Subcutaneous abdominal adipose tissue (tissue), 5 donors: ENCODE measurements around the gene TMEFF1.
A peak's percentile ranks its signal among the peaks of the same experiment; 100 is the strongest.

Experiments used
- H3K27ac ChIP-seq: one replicate; pipeline ENCODE4 v1.7.0; 2013; ENCODE audit warnings: low read depth, mild to moderate bottlenecking, inconsistent platforms, low read length, moderate library complexity
- H3K27me3 ChIP-seq, 5 donors: one replicate each; pipeline ENCODE4 v1.7.0; 2013; ENCODE audit warnings: low read length in 5 of 5, inconsistent platforms in 1 of 5; ENCODE audit not compliant: control insufficient read depth in 5 of 5, insufficient read depth in 4 of 5
- H3K36me3 ChIP-seq, 5 donors: one replicate each; pipeline ENCODE4 v1.7.0; 2013; ENCODE audit warnings: low read length in 5 of 5; ENCODE audit not compliant: control insufficient read depth in 5 of 5, insufficient read depth in 5 of 5
- H3K4me1 ChIP-seq, 5 donors: one replicate each; pipeline ENCODE4 v1.7.0; 2013; ENCODE audit warnings: low read length in 5 of 5, mild to moderate bottlenecking in 3 of 5, moderate library complexity in 1 of 5; ENCODE audit not compliant: control insufficient read depth in 5 of 5, insufficient read depth in 5 of 5
- H3K4me3 ChIP-seq, 5 donors: one replicate each; pipeline ENCODE4 v1.7.0; 2013; ENCODE audit warnings: low read length in 5 of 5, low read depth in 1 of 5
- H3K9ac ChIP-seq, 5 donors: one replicate each; pipeline ENCODE4 v1.7.0; 2013; ENCODE audit warnings: low read length in 5 of 5, mild to moderate bottlenecking in 4 of 5, moderate library complexity in 3 of 5
- H3K9me3 ChIP-seq, 5 donors: one replicate each; pipeline ENCODE4 v1.7.0; 2013; ENCODE audit warnings: low read length in 5 of 5; ENCODE audit not compliant: control insufficient read depth in 5 of 5
- donor health status: healthy.
- donor health status: healthy.
- donor health status: healthy.
- donor health status: healthy.
- donor health status: healthy.

The TMEFF1 gene

DNA sequence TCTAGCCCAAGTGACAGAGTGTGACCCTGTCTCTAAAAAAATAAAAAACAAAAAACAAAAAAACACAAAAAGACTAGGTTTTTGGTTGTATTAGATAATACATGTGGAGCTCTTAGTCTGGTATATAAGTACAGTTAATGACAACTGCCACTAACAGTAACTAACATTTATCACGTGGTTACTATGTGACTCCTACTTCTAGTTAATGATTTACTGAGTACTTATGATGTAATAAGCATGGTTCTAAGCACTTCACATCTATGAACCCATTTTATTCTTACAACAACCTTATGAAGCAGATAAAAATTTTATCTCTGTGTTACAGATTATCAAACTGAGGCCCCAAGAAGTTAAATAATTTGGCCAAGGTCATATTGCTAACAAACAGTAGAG lies 6.1 kb upstream of the TMEFF1 start:
- Histone ChIP-seq H3K4me1 (peaks cover 0 to 7% (median 4%) of the 10 kb centered on the region in 5 donors), H3K36me3 (no peaks in the 10 kb centered on the region), H3K9me3 (no peaks in the 10 kb centered on the region), H3K27ac (no peak overlapping the region), H3K27me3 (no peaks in the 10 kb centered on the region), H3K9ac (no peak overlapping the region), H3K4me3 (no peak overlapping the region)

DNA sequence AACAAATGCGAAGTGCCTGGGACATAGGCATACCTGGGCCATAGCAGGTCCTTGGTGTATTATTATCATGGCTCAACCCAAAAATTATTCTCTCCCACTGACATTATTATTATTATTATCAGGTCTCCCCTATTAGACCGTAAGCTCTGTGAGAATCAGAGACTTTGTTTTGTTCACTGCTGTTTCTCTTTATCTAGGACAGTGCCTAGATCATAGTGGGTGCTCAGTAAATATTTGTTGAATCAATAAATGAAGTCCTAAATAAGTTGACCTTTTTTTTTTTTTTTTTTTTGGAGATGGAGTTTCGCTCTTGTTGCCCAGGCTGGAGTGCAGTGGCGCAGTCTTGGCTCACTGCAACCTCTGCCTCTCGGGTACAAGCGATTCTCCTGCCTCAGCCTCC lies 4.9 kb upstream of the TMEFF1 start:
- H3K4me3 ChIP-seq, result no peak overlapping the region
- no peaks in the 10 kb centered on the region for H3K9me3 ChIP-seq
- H3K36me3 ChIP-seq, result no peaks in the 10 kb centered on the region
- H3K4me1 ChIP-seq, result peaks cover 0 to 9% (median 4%) of the 10 kb centered on the region in 5 donors
- no peak overlapping the region for H3K27ac ChIP-seq
- no peak overlapping the region for H3K9ac ChIP-seq
- no peaks in the 10 kb centered on the region for H3K27me3 ChIP-seq

DNA sequence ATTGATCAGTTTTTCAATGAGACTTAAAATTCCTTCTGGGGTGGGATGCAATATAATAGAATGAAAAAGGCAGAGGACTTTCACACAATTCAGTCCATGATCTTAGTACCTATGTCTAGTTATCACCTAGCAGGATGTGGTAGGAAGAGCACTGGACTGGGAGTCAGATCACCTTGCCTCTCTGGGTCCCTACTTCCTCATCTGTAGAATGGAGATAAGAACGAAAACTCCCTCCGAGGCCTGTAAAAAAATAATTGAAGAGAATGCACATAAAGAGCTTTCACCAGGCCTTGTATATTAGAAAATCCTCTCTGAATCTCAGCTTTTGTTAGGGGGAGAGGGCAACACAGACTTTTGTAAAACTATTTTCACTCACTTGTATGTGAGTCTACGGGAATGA lies 681 bp upstream of the TMEFF1 start:
- H3K36me3 ChIP-seq, result no peaks in the 10 kb centered on the region
- no peaks in the 10 kb centered on the region for H3K9me3 ChIP-seq
- H3K9ac ChIP-seq, result no peak overlapping the region
- peaks cover 0 to 7% (median 4%) of the 10 kb centered on the region in 5 donors for H3K27me3 ChIP-seq
- peak overlapping the region in 3 of 5 donors; percentile 13 to 69 (median 57) for H3K4me3 ChIP-seq
- H3K4me1 ChIP-seq, result peaks cover 0 to 13% (median 8%) of the 10 kb centered on the region in 5 donors
- H3K27ac ChIP-seq, result no peak overlapping the region

DNA sequence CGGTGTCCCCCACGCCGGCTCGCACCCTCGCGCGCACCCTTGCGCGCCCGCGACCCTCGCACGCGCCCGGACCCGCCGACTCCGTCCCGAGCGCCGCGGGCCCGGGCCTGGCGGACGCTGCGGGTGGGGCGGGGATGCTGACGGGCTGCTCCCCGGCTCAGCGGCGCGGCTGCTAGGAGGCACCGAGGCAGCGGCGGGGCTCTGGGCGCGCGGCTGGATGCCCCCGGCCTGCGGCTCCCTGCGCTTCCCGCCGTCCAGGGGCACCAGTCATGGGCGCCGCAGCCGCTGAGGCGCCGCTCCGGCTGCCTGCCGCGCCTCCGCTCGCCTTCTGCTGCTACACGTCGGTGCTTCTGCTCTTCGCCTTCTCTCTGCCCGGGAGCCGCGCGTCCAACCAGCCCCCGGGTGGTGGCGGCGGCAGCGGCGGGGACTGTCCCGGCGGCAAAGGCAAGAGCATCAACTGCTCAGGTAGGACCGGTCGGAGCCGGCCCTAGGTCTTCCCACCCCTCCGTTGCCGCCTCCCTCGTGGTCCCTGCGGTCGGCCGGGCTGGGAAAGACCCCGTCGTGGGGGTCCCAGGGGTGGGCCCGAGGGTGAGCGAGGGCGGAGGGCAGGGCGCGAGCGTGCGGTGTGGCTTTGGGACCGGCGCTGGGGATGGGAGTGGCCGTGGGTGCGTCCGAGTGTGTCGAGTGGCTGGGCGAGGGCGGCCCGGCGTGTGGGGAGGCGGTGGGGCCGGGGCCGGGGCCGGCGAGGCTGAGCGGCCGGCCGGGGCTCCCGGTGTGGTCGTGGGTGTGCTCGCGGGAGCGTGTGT lies 530 bp downstream of the TMEFF1 start:
- Histone ChIP-seq H3K4me3 (peak overlapping the region in 4 of 5 donors; percentile 57 to 72 (median 64)), H3K27me3 (peaks cover 0 to 7% (median 4%) of the 10 kb centered on the region in 5 donors), H3K27ac (no peak overlapping the region), H3K4me1 (peaks cover 0 to 13% (median 8%) of the 10 kb centered on the region in 5 donors), H3K36me3 (no peaks in the 10 kb centered on the region), H3K9ac (peak overlapping the region in 2 of 5 donors; percentile 21 to 56), H3K9me3 (no peaks in the 10 kb centered on the region)

DNA sequence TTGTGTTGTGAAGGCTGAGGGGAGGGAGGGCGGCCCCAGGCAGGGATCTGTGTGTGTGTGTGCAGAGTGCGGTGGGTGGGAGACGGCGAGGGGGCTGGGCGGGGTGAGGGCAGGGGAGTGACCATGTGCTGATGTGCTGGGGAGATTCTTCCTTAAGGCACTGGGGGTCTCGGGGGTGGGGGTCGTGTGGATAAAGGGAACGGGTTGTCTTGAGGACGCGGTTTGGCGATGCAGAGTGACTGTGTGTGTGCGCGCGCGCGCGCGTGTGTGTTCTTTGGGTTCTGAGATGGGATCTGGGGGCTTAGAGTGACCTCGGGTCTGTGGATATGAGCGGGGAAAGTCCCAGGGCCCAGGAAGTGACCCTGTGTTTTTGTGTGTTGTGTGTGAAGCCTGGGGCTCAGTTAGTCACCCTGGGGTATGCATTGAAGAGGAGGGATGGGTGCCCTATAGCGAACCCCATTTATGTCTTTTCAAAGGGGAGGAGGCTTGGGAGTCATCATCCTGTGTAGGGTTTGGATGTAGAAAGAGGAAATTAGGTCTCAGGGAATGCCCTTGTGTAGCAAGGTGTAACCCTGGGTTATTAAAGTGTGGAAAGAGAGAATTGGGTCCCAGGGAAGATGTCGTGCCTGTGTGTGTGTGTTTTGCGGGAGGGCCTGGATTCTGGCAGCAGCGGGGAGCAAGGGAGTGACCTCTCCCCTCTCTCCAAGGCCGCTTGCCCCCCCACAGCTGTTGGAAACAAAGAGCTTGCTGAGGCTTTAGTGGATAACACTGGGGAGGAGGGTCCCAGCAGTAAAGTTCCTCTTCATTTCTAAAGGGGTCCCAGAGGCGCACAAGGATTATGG lies 1.4 kb downstream of the TMEFF1 start:
- H3K9ac ChIP-seq, result no peak overlapping the region
- H3K27me3 ChIP-seq, result peaks cover 0 to 7% (median 4%) of the 10 kb centered on the region in 5 donors
- H3K9me3 ChIP-seq, result no peaks in the 10 kb centered on the region
- H3K36me3 ChIP-seq, result no peaks in the 10 kb centered on the region
- H3K4me3 ChIP-seq, result peak overlapping the region in 3 of 5 donors; percentile 58 to 72 (median 69)
- no peak overlapping the region for H3K27ac ChIP-seq
- H3K4me1 ChIP-seq, result peaks cover 0 to 13% (median 8%) of the 10 kb centered on the region in 5 donors

DNA sequence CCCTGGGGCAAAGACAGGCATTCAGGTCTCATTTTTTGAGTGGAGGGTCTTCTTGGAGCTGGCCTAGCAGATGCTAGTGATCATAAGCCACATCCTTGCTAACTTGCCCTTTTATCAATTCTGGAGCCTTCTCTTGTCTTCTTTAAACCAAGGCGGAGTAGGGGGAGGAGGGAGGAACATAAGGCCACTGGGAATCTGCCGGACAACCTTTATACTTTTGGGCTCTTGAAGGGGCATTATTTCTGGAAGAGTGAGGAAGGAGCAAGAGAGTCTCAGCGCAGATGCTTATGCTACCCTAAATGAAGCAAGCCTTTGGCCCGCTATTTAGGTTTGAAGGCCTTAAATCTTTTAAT lies 2.0 kb downstream of the TMEFF1 start:
- H3K4me1 ChIP-seq, result peaks cover 0 to 13% (median 8%) of the 10 kb centered on the region in 5 donors
- peaks cover 0 to 7% (median 4%) of the 10 kb centered on the region in 5 donors for H3K27me3 ChIP-seq
- H3K4me3 ChIP-seq, result no peak overlapping the region
- no peaks in the 10 kb centered on the region for H3K36me3 ChIP-seq
- no peak overlapping the region for H3K9ac ChIP-seq
- H3K9me3 ChIP-seq, result no peaks in the 10 kb centered on the region
- no peak overlapping the region for H3K27ac ChIP-seq

DNA sequence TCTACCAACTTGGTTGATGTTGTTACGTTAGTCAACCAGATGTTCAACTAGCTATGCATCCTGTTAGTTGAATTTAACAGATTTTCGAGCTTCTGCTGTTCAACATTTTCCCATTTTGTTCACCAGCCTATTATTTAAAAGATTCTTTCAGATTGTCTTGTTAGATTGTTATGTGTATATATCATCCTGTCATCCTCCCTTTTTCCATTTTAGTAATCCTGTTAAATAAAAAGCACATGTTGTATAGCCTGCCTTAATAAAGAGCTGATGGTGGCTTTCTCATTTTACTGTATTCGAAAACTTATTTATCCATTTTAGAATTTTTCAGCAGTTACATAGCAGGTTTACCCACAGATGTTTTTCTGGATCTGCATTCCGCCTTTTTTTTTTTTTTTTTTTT lies 4.3 kb downstream of the TMEFF1 start:
- H3K27ac ChIP-seq, result no peak overlapping the region
- H3K9ac ChIP-seq, result no peak overlapping the region
- no peaks in the 10 kb centered on the region for H3K36me3 ChIP-seq
- H3K4me1 ChIP-seq, result peaks cover 0 to 13% (median 8%) of the 10 kb centered on the region in 5 donors
- H3K27me3 ChIP-seq, result peaks cover 0 to 7% (median 4%) of the 10 kb centered on the region in 5 donors
- no peaks in the 10 kb centered on the region for H3K9me3 ChIP-seq
- no peak overlapping the region for H3K4me3 ChIP-seq

DNA sequence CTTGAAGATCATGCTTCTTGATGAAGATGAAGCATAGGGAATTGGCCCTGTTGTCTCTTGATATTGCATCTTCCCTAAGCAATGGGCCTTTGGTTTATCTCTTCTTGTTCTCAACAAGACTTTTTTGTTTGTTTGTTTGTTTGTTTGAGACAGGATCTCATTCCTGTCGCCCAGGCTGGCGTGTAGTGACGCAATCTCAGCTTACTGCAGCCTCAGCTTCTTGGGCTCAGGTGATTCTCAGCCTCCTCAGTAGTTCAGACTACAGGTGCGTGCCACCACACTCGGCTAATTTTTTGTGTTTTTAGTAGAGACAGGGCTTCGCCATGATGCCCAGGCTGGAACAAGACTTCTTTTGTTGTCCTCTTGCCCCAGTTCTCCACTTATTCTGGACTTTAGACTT lies 5.2 kb downstream of the TMEFF1 start:
- Histone ChIP-seq H3K4me1 (peaks cover 0 to 11% (median 6%) of the 10 kb centered on the region in 5 donors), H3K27me3 (peaks cover 0 to 7% (median 4%) of the 10 kb centered on the region in 5 donors), H3K27ac (no peak overlapping the region), H3K4me3 (no peak overlapping the region), H3K36me3 (no peaks in the 10 kb centered on the region), H3K9me3 (no peaks in the 10 kb centered on the region), H3K9ac (no peak overlapping the region)

DNA sequence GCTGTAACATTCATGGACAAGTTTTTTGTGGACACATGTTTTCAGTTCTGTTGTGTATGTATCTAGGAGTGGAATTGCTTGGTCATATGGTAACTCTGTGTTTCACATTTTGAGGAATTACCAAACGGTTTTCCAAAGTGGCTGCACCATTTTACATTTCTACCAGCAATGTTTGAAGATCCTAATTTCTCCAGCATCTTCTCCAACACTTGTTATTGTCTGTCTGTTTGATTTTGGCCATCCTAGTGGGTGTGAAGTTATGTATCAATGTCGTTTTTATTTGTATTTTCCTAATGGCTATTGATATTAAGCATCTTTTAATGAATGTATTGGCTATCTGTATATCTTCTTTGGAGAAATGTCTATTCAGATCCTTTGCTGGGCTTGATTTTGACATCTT lies 6.9 kb downstream of the TMEFF1 start:
- Histone ChIP-seq H3K9me3 (no peaks in the 10 kb centered on the region), H3K27me3 (no peaks in the 10 kb centered on the region), H3K4me3 (no peak overlapping the region), H3K4me1 (no peaks in the 10 kb centered on the region), H3K36me3 (no peaks in the 10 kb centered on the region), H3K9ac (no peak overlapping the region), H3K27ac (no peak overlapping the region)

DNA sequence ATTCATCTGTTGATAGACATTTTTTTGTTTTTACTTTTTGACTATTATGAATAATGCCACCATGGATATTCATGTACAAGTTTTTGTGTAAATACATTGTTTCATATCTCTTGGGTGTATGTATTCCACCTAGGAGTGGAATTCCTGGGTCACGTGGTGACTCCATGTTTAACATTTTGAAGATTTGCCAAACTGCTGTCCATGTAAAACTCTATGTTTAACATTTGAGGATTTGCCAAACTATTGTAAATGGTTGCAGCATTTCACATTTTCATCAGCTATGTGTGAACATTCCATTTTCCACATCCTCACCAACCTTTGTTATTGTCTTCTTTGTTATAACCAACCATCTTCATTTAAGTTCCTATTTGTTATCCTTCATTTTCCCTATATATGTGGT lies 12.2 kb downstream of the TMEFF1 start:
- Histone ChIP-seq H3K36me3 (no peaks in the 10 kb centered on the region), H3K4me3 (no peak overlapping the region), H3K27ac (no peak overlapping the region), H3K4me1 (no peaks in the 10 kb centered on the region), H3K9me3 (no peaks in the 10 kb centered on the region), H3K9ac (no peak overlapping the region), H3K27me3 (no peaks in the 10 kb centered on the region)
